Neural crest cell (in vitro differentiated cells): ENCODE results near the gene BST1. TPM values are rescaled to one million over a fixed set of nuclear protein-coding genes. Genes with fewer than 3 reads are reported as not detected.

Experiments used
- DNase-seq: peaks from one replicate; pipeline ENCODE4 v3.0.0; 2021; ENCODE audit warnings: low read depth, mixed read lengths, low spot score
- H3K27ac Mint-ChIP-seq: one replicate; pipeline ENCODE4 v1.8.0; 2021; ENCODE audit warnings: mild to moderate bottlenecking, mixed read lengths; ENCODE audit not compliant: unreplicated experiment
- H3K27me3 Mint-ChIP-seq: 2 replicates; pipeline ENCODE4 v1.8.0; 2021; ENCODE audit warnings: low read depth, mild to moderate bottlenecking, mixed read lengths
- H3K36me3 Mint-ChIP-seq: 2 replicates; pipeline ENCODE4 v1.8.0; 2021; ENCODE audit warnings: low read depth, mild to moderate bottlenecking, mixed read lengths
- H3K4me1 Mint-ChIP-seq: 2 replicates; pipeline ENCODE4 v1.8.0; 2021; ENCODE audit warnings: mixed read lengths
- H3K4me3 Mint-ChIP-seq: one replicate; pipeline ENCODE4 v1.8.0; 2021; ENCODE audit warnings: mild to moderate bottlenecking, mixed read lengths
- H3K9me3 Mint-ChIP-seq: 2 replicates; pipeline ENCODE4 v1.8.0; 2021; ENCODE audit warnings: mixed read lengths
- total RNA-seq: library from RNA; stranded (reverse); gene quantifications from 2 replicates; pipeline ENCODE4 v1.2.1, GENCODE V29; 2021
- TF ChIP-seq, protein P1 (sequence below): fragments of 200-600 bp; sonication (generic); conservative IDR thresholded peaks from 2 replicates; pipeline ENCODE4 v1.5.0; 2021; ENCODE audit warnings: antibody characterized with exemption, mild to moderate bottlenecking

BST1 gene
- total RNA-seq, 1 donor from 2014 or later, result 0.75 TPM

DNA sequence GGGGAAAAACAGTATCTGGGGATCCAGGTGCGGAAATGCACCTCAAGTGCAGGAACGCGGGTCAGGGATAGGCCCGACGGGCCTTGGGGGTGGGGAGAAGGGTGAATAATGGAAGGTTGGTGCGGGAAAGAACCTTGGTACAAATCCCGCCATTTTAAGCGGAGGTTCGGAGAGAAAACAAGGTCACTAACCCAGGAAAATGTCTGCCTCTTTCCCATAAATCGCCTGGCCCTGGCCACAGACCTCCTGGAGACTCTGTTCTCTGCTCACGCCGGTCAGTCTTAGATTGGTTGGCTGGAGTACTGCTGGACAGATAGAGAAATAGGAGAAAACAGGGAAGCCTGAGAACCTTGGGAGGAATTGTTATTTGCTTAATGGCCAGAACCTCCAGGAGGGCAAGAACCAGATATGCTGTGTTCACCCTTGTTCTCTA, 46.8 kb upstream of the BST1 start:
- H3K27me3 Mint-ChIP-seq, result no peaks in the 10 kb centered on the region
- peak; percentile 2 for DNase-seq
- peak overlapping the region; percentile 95 for H3K4me3 Mint-ChIP-seq
- H3K9me3 Mint-ChIP-seq, result no peaks in the 10 kb centered on the region
- peaks cover 36% of the 10 kb centered on the region for H3K4me1 Mint-ChIP-seq
- H3K36me3 Mint-ChIP-seq, result no peaks in the 10 kb centered on the region
- TF ChIP-seq, protein P1, sequence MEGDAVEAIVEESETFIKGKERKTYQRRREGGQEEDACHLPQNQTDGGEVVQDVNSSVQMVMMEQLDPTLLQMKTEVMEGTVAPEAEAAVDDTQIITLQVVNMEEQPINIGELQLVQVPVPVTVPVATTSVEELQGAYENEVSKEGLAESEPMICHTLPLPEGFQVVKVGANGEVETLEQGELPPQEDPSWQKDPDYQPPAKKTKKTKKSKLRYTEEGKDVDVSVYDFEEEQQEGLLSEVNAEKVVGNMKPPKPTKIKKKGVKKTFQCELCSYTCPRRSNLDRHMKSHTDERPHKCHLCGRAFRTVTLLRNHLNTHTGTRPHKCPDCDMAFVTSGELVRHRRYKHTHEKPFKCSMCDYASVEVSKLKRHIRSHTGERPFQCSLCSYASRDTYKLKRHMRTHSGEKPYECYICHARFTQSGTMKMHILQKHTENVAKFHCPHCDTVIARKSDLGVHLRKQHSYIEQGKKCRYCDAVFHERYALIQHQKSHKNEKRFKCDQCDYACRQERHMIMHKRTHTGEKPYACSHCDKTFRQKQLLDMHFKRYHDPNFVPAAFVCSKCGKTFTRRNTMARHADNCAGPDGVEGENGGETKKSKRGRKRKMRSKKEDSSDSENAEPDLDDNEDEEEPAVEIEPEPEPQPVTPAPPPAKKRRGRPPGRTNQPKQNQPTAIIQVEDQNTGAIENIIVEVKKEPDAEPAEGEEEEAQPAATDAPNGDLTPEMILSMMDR, result no peak
- H3K27ac Mint-ChIP-seq, result peak overlapping the region; percentile 100

DNA sequence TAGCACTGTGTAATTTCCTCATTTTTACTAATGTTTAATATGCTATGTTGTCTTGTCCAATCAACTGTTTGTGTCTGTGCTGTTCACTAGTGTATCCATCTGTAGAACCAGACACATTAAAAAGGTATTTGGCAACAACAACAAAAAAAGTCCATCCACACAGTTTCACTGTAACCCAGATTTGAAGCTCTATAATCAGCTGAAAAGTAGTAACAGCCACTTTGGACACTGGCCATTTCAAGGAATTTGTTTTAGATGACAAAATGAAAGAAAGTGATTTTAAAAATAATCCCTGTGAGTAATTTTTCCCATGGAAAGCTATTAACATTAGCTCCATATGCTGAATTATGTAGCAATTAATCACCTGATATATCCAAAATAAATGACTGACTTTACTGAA, 45.5 kb upstream of the BST1 start:
- Mint-ChIP-seq H3K36me3 (no peaks in the 10 kb centered on the region), H3K4me1 (peaks cover 28% of the 10 kb centered on the region), H3K27me3 (no peaks in the 10 kb centered on the region), H3K27ac (no peak overlapping the region), H3K4me3 (peak overlapping the region; percentile 76), H3K9me3 (no peaks in the 10 kb centered on the region)
- DNase-seq, result no peak
- TF ChIP-seq, protein P1, result no peak

DNA sequence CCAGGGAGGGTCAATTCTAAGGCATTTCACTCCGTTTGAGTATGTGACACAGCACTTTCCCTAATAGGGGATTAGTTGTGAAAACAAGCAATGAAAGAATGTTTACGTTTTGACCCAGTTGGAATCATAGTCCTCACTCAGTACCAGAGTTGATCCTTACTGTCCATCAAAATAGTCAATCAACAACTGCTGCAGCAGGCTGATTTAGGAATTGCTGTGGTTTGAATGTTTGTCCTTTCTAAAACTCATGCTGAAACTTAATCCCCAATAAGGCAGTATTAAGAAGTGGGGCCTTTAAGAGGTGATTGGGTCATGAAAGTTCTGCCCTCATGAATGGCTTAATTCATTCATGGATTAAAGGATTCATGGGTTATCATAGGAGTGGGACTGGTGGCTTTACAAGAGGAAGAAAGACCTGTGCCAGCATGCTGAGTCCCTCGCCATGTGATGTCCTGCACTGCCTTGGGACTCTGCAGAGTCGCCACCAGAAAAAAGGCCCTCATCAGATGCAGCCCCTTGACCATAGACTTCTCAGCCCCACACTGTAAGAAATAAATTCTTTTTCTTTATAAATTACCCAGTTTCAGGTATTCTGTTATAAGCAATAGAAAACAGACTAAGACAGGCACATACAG, 44.6 kb upstream of the BST1 start:
- H3K27ac Mint-ChIP-seq, result no peak overlapping the region
- no peak overlapping the region for H3K4me3 Mint-ChIP-seq
- TF ChIP-seq, protein P1, result no peak
- H3K36me3 Mint-ChIP-seq, result no peaks in the 10 kb centered on the region
- no peaks in the 10 kb centered on the region for H3K27me3 Mint-ChIP-seq
- no peaks in the 10 kb centered on the region for H3K9me3 Mint-ChIP-seq
- H3K4me1 Mint-ChIP-seq, result peaks cover 19% of the 10 kb centered on the region
- no peak for DNase-seq

- TF ChIP-seq, protein P1, result no peak
- Mint-ChIP-seq H3K27ac (no peak overlapping the region), H3K36me3 (no peaks in the 10 kb centered on the region), H3K27me3 (no peaks in the 10 kb centered on the region), H3K4me3 (no peak overlapping the region), H3K4me1 (peaks cover 14% of the 10 kb centered on the region), H3K9me3 (no peaks in the 10 kb centered on the region)
- no peak for DNase-seq
Measured at GRCh38 chr4:15658781-15659180, 44.1 kb upstream of the BST1 start.

DNA sequence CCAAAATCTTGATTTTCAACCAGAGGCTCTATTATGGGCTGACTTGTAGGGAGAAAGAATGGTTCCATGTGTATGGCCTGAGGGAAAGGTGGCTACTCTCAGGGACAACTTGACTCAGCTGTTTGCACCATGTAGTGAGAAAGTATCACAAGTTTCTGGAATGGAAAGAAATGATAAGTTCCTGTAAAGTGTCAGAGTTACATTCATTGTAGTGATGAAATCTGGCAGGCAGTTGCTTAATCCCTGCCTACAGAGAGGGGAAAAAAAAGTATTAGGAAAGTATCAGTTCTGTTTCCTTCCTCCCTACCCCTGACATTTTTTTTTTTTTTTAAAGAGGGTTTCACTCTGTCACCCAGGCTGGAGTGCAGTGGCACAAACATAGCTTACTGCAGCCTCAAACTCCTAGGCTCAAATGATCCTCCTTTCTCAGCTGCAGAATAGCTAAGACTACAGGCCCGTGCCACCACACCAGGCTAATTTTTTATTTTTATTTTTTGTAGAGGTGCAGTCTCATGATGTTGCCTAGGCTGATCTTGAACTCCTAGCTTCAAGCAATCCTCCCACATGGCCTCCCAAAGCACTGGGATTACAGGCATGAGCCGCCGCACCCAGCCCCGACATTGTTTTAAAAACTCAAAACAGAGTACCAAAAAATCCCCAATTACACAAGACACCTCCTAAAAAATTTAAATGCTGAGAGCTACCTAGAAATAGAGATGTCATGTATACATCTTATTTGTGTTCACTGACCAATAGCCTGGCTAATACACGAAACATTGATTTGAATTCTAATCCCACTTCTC, 42.9 kb upstream of the BST1 start:
- Mint-ChIP-seq H3K4me1 (peaks cover 6% of the 10 kb centered on the region), H3K36me3 (no peaks in the 10 kb centered on the region), H3K27me3 (no peaks in the 10 kb centered on the region), H3K9me3 (no peaks in the 10 kb centered on the region), H3K4me3 (no peak overlapping the region), H3K27ac (no peak overlapping the region)
- DNase-seq, result no peak
- TF ChIP-seq, protein P1, result no peak
